ACC112 (cell line): Measurements from ENCODE around the gene OR2M7.
"Not testable (repeated sequence)": the region's sequence is repeated elsewhere in the genome, so short reads cannot be mapped to it uniquely, and the experiment has no call there.

Source experiments
- H2AFZ ChIP-seq: fragments of 200-600 bp; sonication (generic); one replicate; pipeline ENCODE4 v1.6.0; 2017; ENCODE audit warnings: antibody characterized with exemption, low read length; ENCODE audit not compliant: unreplicated experiment
- H3K27ac ChIP-seq: fragments of 200-600 bp; sonication (generic); 2 replicates; pipeline ENCODE4 v1.5.1; 2014; ENCODE audit warnings: low read depth, mild to moderate bottlenecking, antibody characterized with exemption, low read length, moderate library complexity
- H3K27me3 ChIP-seq: fragments of 200-600 bp; sonication (generic); 2 replicates; pipeline ENCODE4 v1.6.1; 2014; ENCODE audit warnings: mild to moderate bottlenecking, antibody characterized with exemption, low read length, moderate library complexity, mixed read lengths; ENCODE audit not compliant: insufficient read depth
- H3K36me3 ChIP-seq: fragments of 200-600 bp; sonication (generic); 2 replicates; pipeline ENCODE4 v1.6.1; 2016; ENCODE audit warnings: mild to moderate bottlenecking, antibody characterized with exemption, low read length, moderate library complexity, mixed read lengths; ENCODE audit not compliant: insufficient read depth
- H3K4me1 ChIP-seq: fragments of 200-600 bp; sonication (generic); one replicate; pipeline ENCODE4 v1.6.1; 2016; ENCODE audit warnings: low read length, mixed read lengths; ENCODE audit not compliant: insufficient read depth, unreplicated experiment, control insufficient read depth
- H3K4me3 ChIP-seq: fragments of 200-600 bp; sonication (generic); 2 replicates; pipeline ENCODE4 v1.5.1; 2014; ENCODE audit warnings: mild to moderate bottlenecking, low read depth, low read length
- H3K79me2 ChIP-seq: fragments of 200-600 bp; sonication (generic); one replicate; pipeline ENCODE4 v1.6.0; 2016; ENCODE audit warnings: low read length; ENCODE audit not compliant: control insufficient read depth, unreplicated experiment, insufficient read depth

OR2M7 gene

GRCh38 chr1:248324468-248324867 is at the start of gene OR2M7:
Gene OR2M7 (minus strand): TSS chr1:248324568. CDS start chr1:248324568, 0 bp downstream.
- no peaks in the 10 kb centered on the region for H3K36me3 ChIP-seq
- H3K27ac ChIP-seq = no peak within 1 kb of the TSS
- H3K79me2 ChIP-seq = no peaks in the 10 kb centered on the region
- no peak within 1 kb of the TSS for H3K4me3 ChIP-seq
- no peaks in the 10 kb centered on the region for H3K27me3 ChIP-seq
- no peak within 1 kb of the TSS for H2AFZ ChIP-seq
- H3K4me1 ChIP-seq = no peaks in the 10 kb centered on the region

- H3K36me3 ChIP-seq = no peaks in the 10 kb centered on the region
- H3K27me3 ChIP-seq = no peaks in the 10 kb centered on the region
- H2AFZ ChIP-seq = no peak overlapping the region
- no peak overlapping the region for H3K27ac ChIP-seq
- no peaks in the 10 kb centered on the region for H3K79me2 ChIP-seq
- H3K4me1 ChIP-seq = no peaks in the 10 kb centered on the region
- H3K4me3 ChIP-seq = no peak overlapping the region
These were observed 49.4 kb upstream of the OR2M7 start for GRCh38 chr1:248373761-248374160.

- Histone ChIP-seq H3K27me3 (no peaks in the 10 kb centered on the region), H2AFZ (no peak overlapping the region), H3K79me2 (no peaks in the 10 kb centered on the region), H3K36me3 (no peaks in the 10 kb centered on the region), H3K27ac (no peak overlapping the region), H3K4me1 (no peaks in the 10 kb centered on the region), H3K4me3 (no peak overlapping the region)
These were observed 48.0 kb upstream of the OR2M7 start for GRCh38 chr1:248372394-248372793.

GRCh38 chr1:248366609-248367008 is 42.2 kb upstream of the OR2M7 start:
- Histone ChIP-seq H3K36me3 (no peaks in the 10 kb centered on the region), H2AFZ (no peak overlapping the region), H3K79me2 (no peaks in the 10 kb centered on the region), H3K4me3 (no peak overlapping the region), H3K27ac (no peak overlapping the region), H3K27me3 (no peaks in the 10 kb centered on the region), H3K4me1 (no peaks in the 10 kb centered on the region)

GRCh38 chr1:248361121-248361715 is 36.9 kb upstream of the OR2M7 start, which contains the start of gene OR2T4:
Gene OR2T4 (plus strand): TSS chr1:248361665. CDS start chr1:248361665, 0 bp downstream.
- H3K36me3 ChIP-seq = no peaks in the 10 kb centered on the region
- H3K4me1 ChIP-seq = no peaks in the 10 kb centered on the region
- no peak within 1 kb of the TSS for H2AFZ ChIP-seq
- no peak within 1 kb of the TSS for H3K27ac ChIP-seq
- no peaks in the 10 kb centered on the region for H3K79me2 ChIP-seq
- H3K4me3 ChIP-seq = no peak within 1 kb of the TSS
- no peaks in the 10 kb centered on the region for H3K27me3 ChIP-seq

GRCh38 chr1:248359415-248359814 is 35.0 kb upstream of the OR2M7 start:
- no peaks in the 10 kb centered on the region for H3K79me2 ChIP-seq
- H3K27ac ChIP-seq = no peak overlapping the region
- no peak overlapping the region for H2AFZ ChIP-seq
- no peak overlapping the region for H3K4me3 ChIP-seq
- no peaks in the 10 kb centered on the region for H3K36me3 ChIP-seq
- no peaks in the 10 kb centered on the region for H3K4me1 ChIP-seq
- H3K27me3 ChIP-seq = no peaks in the 10 kb centered on the region

GRCh38 chr1:248348475-248348874 is 24.1 kb upstream of the OR2M7 start, which contains the start of gene OR14C36:
Gene OR14C36 (plus strand): TSS chr1:248348775. CDS start chr1:248348775, 0 bp downstream.
- no peaks in the 10 kb centered on the region for H3K27me3 ChIP-seq
- no peaks in the 10 kb centered on the region for H3K4me1 ChIP-seq
- H3K36me3 ChIP-seq = no peaks in the 10 kb centered on the region
- no peak within 1 kb of the TSS for H3K4me3 ChIP-seq
- H3K79me2 ChIP-seq = no peaks in the 10 kb centered on the region
- H2AFZ ChIP-seq = no peak within 1 kb of the TSS
- no peak within 1 kb of the TSS for H3K27ac ChIP-seq

- Histone ChIP-seq H3K27me3 (no peaks in the 10 kb centered on the region), H3K4me1 (no peaks in the 10 kb centered on the region), H3K4me3 (no peak overlapping the region), H2AFZ (no peak overlapping the region), H3K27ac (no peak overlapping the region), H3K36me3 (no peaks in the 10 kb centered on the region), H3K79me2 (no peaks in the 10 kb centered on the region)
These were observed 19.1 kb upstream of the OR2M7 start for GRCh38 chr1:248343451-248343850.

GRCh38 chr1:248316796-248317195 is 7.6 kb downstream of the OR2M7 start:
- Histone ChIP-seq H2AFZ (no peak overlapping the region), H3K4me3 (no peak overlapping the region), H3K36me3 (no peaks in the 10 kb centered on the region), H3K27ac (no peak overlapping the region), H3K79me2 (no peaks in the 10 kb centered on the region), H3K27me3 (no peaks in the 10 kb centered on the region), H3K4me1 (no peaks in the 10 kb centered on the region)

- not testable (repeated sequence) for H3K36me3 ChIP-seq, H2AFZ ChIP-seq, H3K4me3 ChIP-seq, H3K27me3 ChIP-seq, H3K27ac ChIP-seq, H3K4me1 ChIP-seq, H3K79me2 ChIP-seq
These were observed 17.6 kb downstream of the OR2M7 start for GRCh38 chr1:248306740-248307139.

GRCh38 chr1:248306103-248306502 is 18.3 kb downstream of the OR2M7 start:
- Histone ChIP-seq H3K4me3 (no peak overlapping the region), H3K79me2 (no peaks in the 10 kb centered on the region), H3K27me3 (no peaks in the 10 kb centered on the region), H3K4me1 (no peaks in the 10 kb centered on the region), H3K27ac (no peak overlapping the region), H3K36me3 (no peaks in the 10 kb centered on the region), H2AFZ (no peak overlapping the region)
